ACC112 (cell line): ENCODE results near the gene WNT7A.

Source experiments
- H2AFZ ChIP-seq: fragments of 200-600 bp; sonication (generic); one replicate; pipeline ENCODE4 v1.6.0; 2017; ENCODE audit warnings: antibody characterized with exemption, low read length; ENCODE audit not compliant: unreplicated experiment
- H3K27ac ChIP-seq: fragments of 200-600 bp; sonication (generic); 2 replicates; pipeline ENCODE4 v1.5.1; 2014; ENCODE audit warnings: low read depth, mild to moderate bottlenecking, antibody characterized with exemption, low read length, moderate library complexity
- H3K27me3 ChIP-seq: fragments of 200-600 bp; sonication (generic); 2 replicates; pipeline ENCODE4 v1.6.1; 2014; ENCODE audit warnings: mild to moderate bottlenecking, antibody characterized with exemption, low read length, moderate library complexity, mixed read lengths; ENCODE audit not compliant: insufficient read depth
- H3K36me3 ChIP-seq: fragments of 200-600 bp; sonication (generic); 2 replicates; pipeline ENCODE4 v1.6.1; 2016; ENCODE audit warnings: mild to moderate bottlenecking, antibody characterized with exemption, low read length, moderate library complexity, mixed read lengths; ENCODE audit not compliant: insufficient read depth
- H3K4me1 ChIP-seq: fragments of 200-600 bp; sonication (generic); one replicate; pipeline ENCODE4 v1.6.1; 2016; ENCODE audit warnings: low read length, mixed read lengths; ENCODE audit not compliant: insufficient read depth, unreplicated experiment, control insufficient read depth
- H3K4me3 ChIP-seq: fragments of 200-600 bp; sonication (generic); 2 replicates; pipeline ENCODE4 v1.5.1; 2014; ENCODE audit warnings: mild to moderate bottlenecking, low read depth, low read length
- H3K79me2 ChIP-seq: fragments of 200-600 bp; sonication (generic); one replicate; pipeline ENCODE4 v1.6.0; 2016; ENCODE audit warnings: low read length; ENCODE audit not compliant: control insufficient read depth, unreplicated experiment, insufficient read depth

The WNT7A gene

GRCh38 chr3:13808550-13808949, 71.3 kb downstream of the WNT7A start:
- no peaks in the 10 kb centered on the region for H3K79me2 ChIP-seq
- H3K27me3 ChIP-seq, result no peaks in the 10 kb centered on the region

GRCh38 chr3:13801361-13802204, 78.3 kb downstream of the WNT7A start:
- Histone ChIP-seq H3K4me1 (no peaks in the 10 kb centered on the region), H3K27me3 (peaks cover 16% of the 10 kb centered on the region; the same call in 1 of the 2 replicates), H3K4me3 (no peak overlapping the region), H2AFZ (no peak overlapping the region), H3K79me2 (no peaks in the 10 kb centered on the region), H3K27ac (no peak overlapping the region), H3K36me3 (no peaks in the 10 kb centered on the region)

More at GRCh38 chr3:13808550-13808949, 71.3 kb downstream of the WNT7A start:
- H3K36me3 ChIP-seq, result no peaks in the 10 kb centered on the region
- no peaks in the 10 kb centered on the region for H3K4me1 ChIP-seq
- no peak overlapping the region for H2AFZ ChIP-seq
- no peak overlapping the region for H3K4me3 ChIP-seq
- H3K27ac ChIP-seq, result no peak overlapping the region

- Histone ChIP-seq H3K4me1 (no peaks in the 10 kb centered on the region), H3K27me3 (peaks cover 31% of the 10 kb centered on the region; the same call in 1 of the 2 replicates), H3K36me3 (no peaks in the 10 kb centered on the region), H2AFZ (no peak overlapping the region), H3K27ac (no peak overlapping the region), H3K4me3 (no peak overlapping the region), H3K79me2 (no peaks in the 10 kb centered on the region)
Observed at GRCh38 chr3:13800064-13800463, 79.8 kb downstream of the WNT7A start.

GRCh38 chr3:13798401-13798800, 81.5 kb downstream of the WNT7A start:
- no peak overlapping the region for H2AFZ ChIP-seq
- no peak overlapping the region for H3K27ac ChIP-seq
- no peaks in the 10 kb centered on the region for H3K4me1 ChIP-seq
- no peaks in the 10 kb centered on the region for H3K79me2 ChIP-seq
- no peaks in the 10 kb centered on the region for H3K36me3 ChIP-seq
- peaks cover 45% of the 10 kb centered on the region; the same call in 1 of the 2 replicates for H3K27me3 ChIP-seq
- H3K4me3 ChIP-seq, result no peak overlapping the region

GRCh38 chr3:13796701-13797460, 83.0 kb downstream of the WNT7A start:
- Histone ChIP-seq H3K27ac (no peak overlapping the region), H2AFZ (no peak overlapping the region), H3K4me1 (no peaks in the 10 kb centered on the region), H3K4me3 (no peak overlapping the region), H3K79me2 (no peaks in the 10 kb centered on the region), H3K36me3 (no peaks in the 10 kb centered on the region), H3K27me3 (peaks cover 57% of the 10 kb centered on the region)

- peaks cover 66% of the 10 kb centered on the region for H3K27me3 ChIP-seq
- no peak overlapping the region for H3K4me3 ChIP-seq
- H3K36me3 ChIP-seq, result no peaks in the 10 kb centered on the region
Observed at GRCh38 chr3:13795816-13796215, 84.1 kb downstream of the WNT7A start.

GRCh38 chr3:13794322-13794721, 85.5 kb downstream of the WNT7A start:
- Histone ChIP-seq H3K4me3 (no peak overlapping the region), H3K27me3 (peaks cover 63% of the 10 kb centered on the region), H2AFZ (no peak overlapping the region), H3K4me1 (no peaks in the 10 kb centered on the region), H3K36me3 (no peaks in the 10 kb centered on the region), H3K79me2 (no peaks in the 10 kb centered on the region), H3K27ac (no peak overlapping the region)

More at GRCh38 chr3:13795816-13796215, 84.1 kb downstream of the WNT7A start:
- Histone ChIP-seq H3K27ac (no peak overlapping the region), H2AFZ (no peak overlapping the region), H3K4me1 (no peaks in the 10 kb centered on the region), H3K79me2 (no peaks in the 10 kb centered on the region)

- Histone ChIP-seq H3K4me1 (no peaks in the 10 kb centered on the region), H3K4me3 (no peak overlapping the region), H2AFZ (no peak overlapping the region), H3K27ac (no peak overlapping the region), H3K36me3 (no peaks in the 10 kb centered on the region), H3K27me3 (peaks cover 65% of the 10 kb centered on the region), H3K79me2 (no peaks in the 10 kb centered on the region)
Observed at GRCh38 chr3:13793451-13793850, 86.4 kb downstream of the WNT7A start.

- Histone ChIP-seq H3K36me3 (no peaks in the 10 kb centered on the region), H3K79me2 (no peaks in the 10 kb centered on the region), H3K27ac (no peak overlapping the region), H2AFZ (no peak overlapping the region), H3K27me3 (peaks cover 66% of the 10 kb centered on the region), H3K4me3 (no peak overlapping the region), H3K4me1 (no peaks in the 10 kb centered on the region)
Observed at GRCh38 chr3:13792512-13793371, 87.1 kb downstream of the WNT7A start.

- H3K36me3 ChIP-seq, result no peaks in the 10 kb centered on the region
- H2AFZ ChIP-seq, result no peak overlapping the region
- peaks cover 68% of the 10 kb centered on the region for H3K27me3 ChIP-seq
- no peaks in the 10 kb centered on the region for H3K4me1 ChIP-seq
- H3K4me3 ChIP-seq, result no peak overlapping the region
- no peak overlapping the region for H3K27ac ChIP-seq
- no peaks in the 10 kb centered on the region for H3K79me2 ChIP-seq
Observed at GRCh38 chr3:13792051-13792490, 87.8 kb downstream of the WNT7A start.
